SK-N-SH treated with all-trans-retinoic acid at 6 μM for 48 hours (cell line): ENCODE data around the gene MYL2.
A peak's percentile ranks its signal among the peaks of the same experiment; 100 is the strongest.

Source experiments
- ATAC-seq: fragments of 200-7000 bp; cut with Tn5 transposase; 3 replicates; pipeline ENCODE4 v1.9.1; 2020; ENCODE audit warnings: mild to moderate bottlenecking, moderate library complexity
- ARNTL ChIP-seq: fragments of 450-650 bp; formaldehyde crosslinking; IDR thresholded peaks from 2 replicates; pipeline ENCODE4 v1.5.0; 2020; ENCODE audit warnings: low read depth, mild to moderate bottlenecking, moderate library complexity, borderline replicate concordance
- BACH2 ChIP-seq: fragments of 250-450 bp; sonication (Bioruptor Pico); IDR thresholded peaks from 2 replicates; pipeline ENCODE4 v1.9.0; 2021; ENCODE audit warnings: mild to moderate bottlenecking, borderline replicate concordance
- CSRNP3 ChIP-seq: fragments of 250-450 bp; sonication (Bioruptor Pico); IDR thresholded peaks from 2 replicates; pipeline ENCODE4 v1.5.1; 2021; ENCODE audit warnings: mild to moderate bottlenecking, moderate library complexity
- ESRRG ChIP-seq: fragments of 250-450 bp; sonication (Bioruptor Pico); IDR thresholded peaks from 2 replicates; pipeline ENCODE4 v1.6.1; 2021; ENCODE audit warnings: mild to moderate bottlenecking
- GLIS3 ChIP-seq: fragments of 250-450 bp; sonication (Bioruptor Pico); IDR thresholded peaks from 2 replicates; pipeline ENCODE4 v1.5.0; 2020; ENCODE audit warnings: mild to moderate bottlenecking, moderate library complexity
- ISL1 ChIP-seq: fragments of 250-450 bp; sonication (Bioruptor Pico); IDR thresholded peaks from 2 replicates; pipeline ENCODE4 v2.1.2; 2022; ENCODE audit warnings: mild to moderate bottlenecking, moderate library complexity
- OSR1 ChIP-seq: fragments of 250-450 bp; sonication (Bioruptor Pico); IDR thresholded peaks from 2 replicates; pipeline ENCODE4 v1.8.0; 2022; ENCODE audit warnings: moderate library complexity, mild to moderate bottlenecking, inconsistent platforms
- PPARA ChIP-seq: fragments of 250-450 bp; sonication (Bioruptor Pico); IDR thresholded peaks from 2 replicates; pipeline ENCODE4 v1.5.0; 2020; ENCODE audit warnings: mild to moderate bottlenecking, borderline replicate concordance
- RARB ChIP-seq: fragments of 250-450 bp; sonication (Bioruptor Pico); IDR thresholded peaks from 2 replicates; pipeline ENCODE4 v1.8.0; 2021; ENCODE audit warnings: mild to moderate bottlenecking, moderate library complexity
- SNAI2 ChIP-seq: fragments of 250-450 bp; sonication (Bioruptor Pico); IDR thresholded peaks from 2 replicates; pipeline ENCODE4 v1.5.0; 2020; ENCODE audit warnings: mild to moderate bottlenecking, moderate library complexity
- TCF4 ChIP-seq: fragments of 250-450 bp; sonication (Bioruptor Pico); IDR thresholded peaks from 2 replicates; pipeline ENCODE4 v1.8.0; 2021; ENCODE audit warnings: mild to moderate bottlenecking, moderate library complexity, borderline replicate concordance
- TOX ChIP-seq: fragments of 250-450 bp; sonication (Bioruptor Pico); IDR thresholded peaks from 2 replicates; pipeline ENCODE4 v1.8.0; 2021; ENCODE audit warnings: mild to moderate bottlenecking, moderate library complexity, borderline replicate concordance
- ZC3H10 ChIP-seq: fragments of 250-450 bp; sonication (Bioruptor Pico); IDR thresholded peaks from 2 replicates; pipeline ENCODE4 v1.5.1; 2021; ENCODE audit warnings: mild to moderate bottlenecking, moderate library complexity
- ZFP3 ChIP-seq: fragments of 250-450 bp; sonication (Bioruptor Pico); IDR thresholded peaks from 2 replicates; pipeline ENCODE4 v1.5.0; 2020; ENCODE audit warnings: mild to moderate bottlenecking, moderate library complexity
- ZNF565 ChIP-seq: fragments of 450-650 bp; formaldehyde crosslinking; conservative IDR thresholded peaks from 2 replicates; pipeline ENCODE4 v1.5.0; 2020; ENCODE audit warnings: low read depth, mild to moderate bottlenecking, moderate library complexity
- ZNF70 ChIP-seq: fragments of 450-650 bp; formaldehyde crosslinking; IDR thresholded peaks from 2 replicates; pipeline ENCODE4 v1.5.0; 2020; ENCODE audit warnings: mild to moderate bottlenecking, moderate library complexity
- ZNF8 ChIP-seq: fragments of 450-650 bp; formaldehyde crosslinking; IDR thresholded peaks from 2 replicates; pipeline ENCODE4 v1.5.0; 2020; ENCODE audit warnings: mild to moderate bottlenecking, moderate library complexity
- TF ChIP-seq, protein P1 (sequence below): fragments of 250-450 bp; sonication (Bioruptor Pico); IDR thresholded peaks from 2 replicates; pipeline ENCODE4 v1.8.0; 2021; ENCODE audit warnings: low read depth, mild to moderate bottlenecking, moderate library complexity, borderline replicate concordance
- TF ChIP-seq, protein P2 (sequence below): fragments of 250-450 bp; sonication (Bioruptor Pico); IDR thresholded peaks from 2 replicates; pipeline ENCODE4 v1.8.0; 2020; ENCODE audit warnings: mild to moderate bottlenecking, moderate library complexity, borderline replicate concordance

The MYL2 gene

DNA sequence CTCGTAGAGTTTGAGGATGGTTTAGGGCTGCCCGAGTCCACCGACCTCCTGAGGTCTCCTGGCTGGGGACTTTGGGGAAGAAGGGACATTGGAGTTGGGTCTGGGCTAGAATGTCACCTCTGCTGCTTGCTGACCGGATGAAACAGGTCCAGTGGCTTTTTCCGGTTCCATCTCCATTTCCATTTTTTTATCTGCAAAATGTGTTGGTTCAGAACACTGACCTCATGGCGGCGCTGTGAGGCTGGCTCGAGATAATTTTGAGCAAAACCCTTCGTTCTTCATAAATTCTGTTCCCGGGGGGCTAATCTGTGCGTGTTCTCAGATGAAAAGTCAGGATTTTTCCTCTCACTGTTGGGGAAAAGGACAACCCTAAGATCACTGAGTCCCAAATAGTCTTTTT lies 11.7 kb upstream of the MYL2 start:
- TF ChIP-seq ZFP3 (CRISPR knock-in tag) = no peak
- TF ChIP-seq ESRRG (CRISPR knock-in tag) = no peak
- no peak for TF ChIP-seq PPARA (CRISPR knock-in tag)
- TF ChIP-seq TCF4 (CRISPR knock-in tag) = no peak
- no peak for TF ChIP-seq OSR1
- no peak for TF ChIP-seq ZC3H10 (CRISPR knock-in tag)
- no peak for TF ChIP-seq BACH2
- no peak for TF ChIP-seq GLIS3 (CRISPR knock-in tag)
- TF ChIP-seq ZNF565 = no peak
- TF ChIP-seq ISL1 = no peak
- no peak for TF ChIP-seq TOX (CRISPR knock-in tag)
- TF ChIP-seq, protein P1, sequence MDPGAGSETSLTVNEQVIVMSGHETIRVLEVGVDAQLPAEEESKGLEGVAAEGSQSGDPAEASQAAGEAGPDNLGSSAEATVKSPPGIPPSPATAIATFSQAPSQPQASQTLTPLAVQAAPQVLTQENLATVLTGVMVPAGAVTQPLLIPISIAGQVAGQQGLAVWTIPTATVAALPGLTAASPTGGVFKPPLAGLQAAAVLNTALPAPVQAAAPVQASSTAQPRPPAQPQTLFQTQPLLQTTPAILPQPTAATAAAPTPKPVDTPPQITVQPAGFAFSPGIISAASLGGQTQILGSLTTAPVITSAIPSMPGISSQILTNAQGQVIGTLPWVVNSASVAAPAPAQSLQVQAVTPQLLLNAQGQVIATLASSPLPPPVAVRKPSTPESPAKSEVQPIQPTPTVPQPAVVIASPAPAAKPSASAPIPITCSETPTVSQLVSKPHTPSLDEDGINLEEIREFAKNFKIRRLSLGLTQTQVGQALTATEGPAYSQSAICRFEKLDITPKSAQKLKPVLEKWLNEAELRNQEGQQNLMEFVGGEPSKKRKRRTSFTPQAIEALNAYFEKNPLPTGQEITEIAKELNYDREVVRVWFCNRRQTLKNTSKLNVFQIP = no peak
- TF ChIP-seq, protein P2, sequence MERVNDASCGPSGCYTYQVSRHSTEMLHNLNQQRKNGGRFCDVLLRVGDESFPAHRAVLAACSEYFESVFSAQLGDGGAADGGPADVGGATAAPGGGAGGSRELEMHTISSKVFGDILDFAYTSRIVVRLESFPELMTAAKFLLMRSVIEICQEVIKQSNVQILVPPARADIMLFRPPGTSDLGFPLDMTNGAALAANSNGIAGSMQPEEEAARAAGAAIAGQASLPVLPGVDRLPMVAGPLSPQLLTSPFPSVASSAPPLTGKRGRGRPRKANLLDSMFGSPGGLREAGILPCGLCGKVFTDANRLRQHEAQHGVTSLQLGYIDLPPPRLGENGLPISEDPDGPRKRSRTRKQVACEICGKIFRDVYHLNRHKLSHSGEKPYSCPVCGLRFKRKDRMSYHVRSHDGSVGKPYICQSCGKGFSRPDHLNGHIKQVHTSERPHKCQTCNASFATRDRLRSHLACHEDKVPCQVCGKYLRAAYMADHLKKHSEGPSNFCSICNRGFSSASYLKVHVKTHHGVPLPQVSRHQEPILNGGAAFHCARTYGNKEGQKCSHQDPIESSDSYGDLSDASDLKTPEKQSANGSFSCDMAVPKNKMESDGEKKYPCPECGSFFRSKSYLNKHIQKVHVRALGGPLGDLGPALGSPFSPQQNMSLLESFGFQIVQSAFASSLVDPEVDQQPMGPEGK (CRISPR knock-in tag) = no peak
- no peak for TF ChIP-seq SNAI2
- ATAC-seq = no peak

DNA sequence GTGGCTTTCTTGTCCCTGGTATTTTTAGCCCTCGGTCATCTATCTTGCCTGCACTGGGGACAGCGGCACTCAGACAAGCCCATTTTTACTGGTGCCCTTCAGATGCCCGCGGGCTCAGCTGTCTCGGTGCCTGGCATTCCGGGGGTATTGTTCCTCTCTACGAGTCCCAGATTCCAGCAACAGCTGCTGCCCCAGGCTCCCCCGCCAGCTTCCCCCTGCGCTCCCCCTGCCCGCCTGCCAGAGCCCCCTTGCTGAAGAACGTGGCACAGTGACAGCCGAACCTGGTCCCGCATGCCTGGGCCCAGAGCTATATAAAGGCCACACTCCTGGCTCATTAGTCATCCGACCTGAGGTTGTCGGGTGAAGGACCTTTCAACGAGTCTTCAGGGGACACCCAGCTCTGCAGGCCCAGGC lies 10.9 kb upstream of the MYL2 start:
- ATAC-seq = no peak
- no peak for TF ChIP-seq PPARA (CRISPR knock-in tag)
- TF ChIP-seq ZFP3 (CRISPR knock-in tag) = no peak
- TF ChIP-seq SNAI2 = no peak
- no peak for TF ChIP-seq ZNF8
- no peak for TF ChIP-seq RARB (CRISPR knock-in tag)
- TF ChIP-seq ZC3H10 (CRISPR knock-in tag) = no peak
- no peak for TF ChIP-seq OSR1
- TF ChIP-seq ZNF70 (CRISPR knock-in tag) = no peak
- TF ChIP-seq TCF4 (CRISPR knock-in tag) = no peak
- TF ChIP-seq, protein P2 (CRISPR knock-in tag) = no peak
- TF ChIP-seq ZNF565 = no peak
- TF ChIP-seq, protein P1 = no peak

GRCh38 chr12:110930348-110931314 lies 10.3 kb upstream of the MYL2 start:
- no peak for ATAC-seq
- TF ChIP-seq CSRNP3 (CRISPR knock-in tag) (no peak), ZNF8 (no peak)

DNA sequence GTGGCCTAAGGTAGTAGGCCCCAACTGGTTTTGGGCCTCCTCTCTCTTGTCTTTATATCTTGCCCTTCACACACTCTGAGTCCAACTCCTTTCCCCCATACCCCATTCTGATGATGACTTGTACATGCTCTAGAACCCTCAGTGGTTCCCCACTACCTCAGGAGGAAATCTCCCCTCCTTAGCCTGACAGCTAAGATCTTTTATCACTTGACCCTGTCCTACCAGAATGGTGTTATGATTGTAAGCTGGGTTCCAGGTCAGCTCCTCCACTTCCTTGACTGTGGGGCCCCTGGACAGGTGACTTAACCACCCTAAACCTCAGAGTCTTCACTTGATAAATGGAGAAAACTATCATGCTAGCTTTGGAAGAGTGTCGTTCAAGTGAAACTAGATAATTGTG lies 9.4 kb upstream of the MYL2 start:
- ATAC-seq = no peak

More for the DNA sequence above, 9.4 kb upstream of the MYL2 start:
- TF ChIP-seq ARNTL (CRISPR knock-in tag) = no peak
- TF ChIP-seq ZNF70 (CRISPR knock-in tag) = peak; percentile 98
- no peak for TF ChIP-seq ISL1
